ENCODE data around the gene GOLGA1.

The GOLGA1 gene

GRCh38 chr9:124882231-124882630, 58.7 kb downstream of the GOLGA1 start:
- Histone ChIP-seq H3K79me2 (ENCODE audit: low read length) (0 out of 2 replicates have a peak, but pooled peaks cover under 1% of the 10 kb centered on the region), H3K4me2 (ENCODE audit: low read length) (no peak overlapping the region), H3K27ac (ENCODE audit: low read length) (no peak overlapping the region), H3K27me3 (ENCODE audit: low read depth, low read length) (no peaks in the 10 kb centered on the region), H3K36me3 (replicated peaks; ENCODE audit: low read depth, low read length) (peaks cover 18% of the 10 kb centered on the region), H3K9ac (ENCODE audit: low read length) (no peak overlapping the region), H4K20me1 (ENCODE audit: insufficient read depth, low read length) (peaks cover 7% of the 10 kb centered on the region; the same call in 1 of the 2 replicates), H3K4me1 (ENCODE audit: low read length) (peaks cover 6% of the 10 kb centered on the region), H3K9me3 (ENCODE audit: insufficient read depth, low read length) (no peaks in the 10 kb centered on the region), H2AFZ (ENCODE audit: low read depth, low read length) (no peak overlapping the region), H3K4me3 (ENCODE audit: low read length) (no peak overlapping the region)
- no peak for TF ChIP-seq EZH2phosphoT487 (IDR thresholded peaks at IDR 0.05; ENCODE audit: low read depth)
- TF ChIP-seq, protein P1, sequence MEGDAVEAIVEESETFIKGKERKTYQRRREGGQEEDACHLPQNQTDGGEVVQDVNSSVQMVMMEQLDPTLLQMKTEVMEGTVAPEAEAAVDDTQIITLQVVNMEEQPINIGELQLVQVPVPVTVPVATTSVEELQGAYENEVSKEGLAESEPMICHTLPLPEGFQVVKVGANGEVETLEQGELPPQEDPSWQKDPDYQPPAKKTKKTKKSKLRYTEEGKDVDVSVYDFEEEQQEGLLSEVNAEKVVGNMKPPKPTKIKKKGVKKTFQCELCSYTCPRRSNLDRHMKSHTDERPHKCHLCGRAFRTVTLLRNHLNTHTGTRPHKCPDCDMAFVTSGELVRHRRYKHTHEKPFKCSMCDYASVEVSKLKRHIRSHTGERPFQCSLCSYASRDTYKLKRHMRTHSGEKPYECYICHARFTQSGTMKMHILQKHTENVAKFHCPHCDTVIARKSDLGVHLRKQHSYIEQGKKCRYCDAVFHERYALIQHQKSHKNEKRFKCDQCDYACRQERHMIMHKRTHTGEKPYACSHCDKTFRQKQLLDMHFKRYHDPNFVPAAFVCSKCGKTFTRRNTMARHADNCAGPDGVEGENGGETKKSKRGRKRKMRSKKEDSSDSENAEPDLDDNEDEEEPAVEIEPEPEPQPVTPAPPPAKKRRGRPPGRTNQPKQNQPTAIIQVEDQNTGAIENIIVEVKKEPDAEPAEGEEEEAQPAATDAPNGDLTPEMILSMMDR (IDR thresholded peaks at IDR 0.05; ENCODE audit: low read depth, low read length), result no peak

- H3K79me2 ChIP-seq (ENCODE audit: low read length), result peaks cover 5% of the 10 kb centered on the region; the same call in 1 of the 2 replicates
- peaks cover 6% of the 10 kb centered on the region for H3K4me1 ChIP-seq (ENCODE audit: low read length)
- H3K9ac ChIP-seq (ENCODE audit: low read length), result no peak overlapping the region
- no peak overlapping the region for H3K4me3 ChIP-seq (ENCODE audit: low read length)
- no peaks in the 10 kb centered on the region for H3K9me3 ChIP-seq (ENCODE audit: insufficient read depth, low read length)
- H2AFZ ChIP-seq (ENCODE audit: low read depth, low read length), result no peak overlapping the region
- H3K27me3 ChIP-seq (ENCODE audit: low read depth, low read length), result no peaks in the 10 kb centered on the region
- peaks cover 26% of the 10 kb centered on the region for H3K36me3 ChIP-seq (replicated peaks; ENCODE audit: low read depth, low read length)
- TF ChIP-seq EZH2phosphoT487 (IDR thresholded peaks at IDR 0.05; ENCODE audit: low read depth), result no peak
- TF ChIP-seq, protein P1 (IDR thresholded peaks at IDR 0.05; ENCODE audit: low read depth, low read length), result no peak
- H4K20me1 ChIP-seq (ENCODE audit: insufficient read depth, low read length), result peaks cover 15% of the 10 kb centered on the region
- H3K4me2 ChIP-seq (ENCODE audit: low read length), result no peak overlapping the region
- no peak overlapping the region for H3K27ac ChIP-seq (ENCODE audit: low read length)
Measured at GRCh38 chr9:124881138-124881743, 59.6 kb downstream of the GOLGA1 start.

GRCh38 chr9:124880501-124880900, 60.4 kb downstream of the GOLGA1 start:
- H3K4me3 ChIP-seq (ENCODE audit: low read length), result no peak overlapping the region
- H3K4me2 ChIP-seq (ENCODE audit: low read length), result no peak overlapping the region
- H2AFZ ChIP-seq (ENCODE audit: low read depth, low read length), result no peak overlapping the region
- peaks cover 10% of the 10 kb centered on the region for H3K79me2 ChIP-seq (ENCODE audit: low read length)
- no peaks in the 10 kb centered on the region for H3K9me3 ChIP-seq (ENCODE audit: insufficient read depth, low read length)
- H4K20me1 ChIP-seq (ENCODE audit: insufficient read depth, low read length), result peaks cover 19% of the 10 kb centered on the region
- TF ChIP-seq, protein P1 (IDR thresholded peaks at IDR 0.05; ENCODE audit: low read depth, low read length), result no peak
- TF ChIP-seq EZH2phosphoT487 (IDR thresholded peaks at IDR 0.05; ENCODE audit: low read depth), result no peak
- no peak overlapping the region for H3K27ac ChIP-seq (ENCODE audit: low read length)
- H3K27me3 ChIP-seq (ENCODE audit: low read depth, low read length), result no peaks in the 10 kb centered on the region
- no peak overlapping the region for H3K9ac ChIP-seq (ENCODE audit: low read length)
- peaks cover 6% of the 10 kb centered on the region for H3K4me1 ChIP-seq (ENCODE audit: low read length)
- peaks cover 31% of the 10 kb centered on the region for H3K36me3 ChIP-seq (replicated peaks; ENCODE audit: low read depth, low read length)

DNA sequence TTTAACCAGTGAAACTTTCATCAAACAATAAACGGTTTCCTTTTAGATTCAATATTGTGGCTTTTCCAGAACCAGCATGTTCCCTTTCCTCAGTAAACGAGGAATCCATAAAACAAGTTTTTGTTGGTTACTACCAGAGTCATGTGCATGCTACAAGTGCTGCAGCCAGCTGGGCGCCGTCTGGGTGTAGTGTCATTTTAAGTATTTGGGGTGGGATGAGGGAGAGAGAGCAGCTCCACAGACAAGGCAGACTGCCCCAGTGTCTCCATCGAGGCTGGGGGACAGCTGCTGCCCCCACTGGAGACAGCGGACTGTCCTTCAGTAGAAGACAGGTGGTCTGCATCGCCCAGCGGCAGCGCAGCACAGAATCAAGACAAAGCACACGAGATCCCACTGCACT, 61.7 kb downstream of the GOLGA1 start:
- no peak overlapping the region for H3K9ac ChIP-seq (ENCODE audit: low read length)
- H3K27me3 ChIP-seq (ENCODE audit: low read depth, low read length), result no peaks in the 10 kb centered on the region
- H3K9me3 ChIP-seq (ENCODE audit: insufficient read depth, low read length), result no peaks in the 10 kb centered on the region
- H3K36me3 ChIP-seq (replicated peaks; ENCODE audit: low read depth, low read length), result peaks cover 41% of the 10 kb centered on the region
- H3K79me2 ChIP-seq (ENCODE audit: low read length), result peaks cover 22% of the 10 kb centered on the region
- H3K27ac ChIP-seq (ENCODE audit: low read length), result no peak overlapping the region
- no peak overlapping the region for H3K4me2 ChIP-seq (ENCODE audit: low read length)
- TF ChIP-seq, protein P1 (IDR thresholded peaks at IDR 0.05; ENCODE audit: low read depth, low read length), result no peak
- no peak for TF ChIP-seq EZH2phosphoT487 (IDR thresholded peaks at IDR 0.05; ENCODE audit: low read depth)
- peaks cover 6% of the 10 kb centered on the region for H3K4me1 ChIP-seq (ENCODE audit: low read length)
- no peak overlapping the region for H3K4me3 ChIP-seq (ENCODE audit: low read length)
- peaks cover 32% of the 10 kb centered on the region for H4K20me1 ChIP-seq (ENCODE audit: insufficient read depth, low read length)
- H2AFZ ChIP-seq (ENCODE audit: low read depth, low read length), result no peak overlapping the region
